ENCODE measurements around the gene MRPS18A.

- no peak for TF ChIP-seq CTCF (IDR thresholded peaks at IDR 0.05)
- no peak for TF ChIP-seq POLR2A (IDR thresholded peaks at IDR 0.05)
These were observed 38.3 kb upstream of the MRPS18A start for GRCh38 chr6:43725643-43726580.
